WERI-Rb-1 (cell line): Measurements from ENCODE around the gene ADAMTSL5.

ENCODE experiments used
- DNase-seq: peaks from one replicate; pipeline ENCODE4 v3.0.0-alpha.2; 2020
- H3K27ac ChIP-seq: fragments of 250-450 bp; sonication (Bioruptor Pico); 2 replicates; pipeline ENCODE4 v1.5.1; 2020; ENCODE audit warnings: mild to moderate bottlenecking, moderate library complexity
- H3K27me3 ChIP-seq: fragments of 250-450 bp; sonication (Bioruptor Pico); 2 replicates; pipeline ENCODE4 v1.5.1; 2021; ENCODE audit warnings: mild to moderate bottlenecking, low read depth, moderate library complexity; ENCODE audit not compliant: insufficient read depth, severe bottlenecking
- H3K36me3 ChIP-seq: fragments of 250-450 bp; sonication (Bioruptor Pico); 2 replicates; pipeline ENCODE4 v1.5.1; 2020; ENCODE audit warnings: mild to moderate bottlenecking, moderate library complexity
- H3K4me3 ChIP-seq: 2 replicates; pipeline ENCODE4 v1.5.1; 2011; ENCODE audit warnings: low read depth, mild to moderate bottlenecking, control low read depth, low read length
- H3K9me3 ChIP-seq: fragments of 250-450 bp; sonication (Bioruptor Pico); 2 replicates; pipeline ENCODE4 v1.5.1; 2021; ENCODE audit warnings: mild to moderate bottlenecking, moderate library complexity; ENCODE audit not compliant: severe bottlenecking
- CTCF ChIP-seq: IDR thresholded peaks from 2 replicates; pipeline ENCODE4 v1.5.1; 2011; ENCODE audit warnings: low read depth, mild to moderate bottlenecking, control low read depth, inconsistent platforms, low read length

Gene ADAMTSL5

GRCh38 chr19:1495799-1496713 is 16.8 kb downstream of the ADAMTSL5 start:
- Histone ChIP-seq H3K36me3 (no peaks in the 10 kb centered on the region), H3K4me3 (no peak overlapping the region), H3K27ac (no peak overlapping the region), H3K27me3 (no peaks in the 10 kb centered on the region), H3K9me3 (peaks cover 8% of the 10 kb centered on the region)
- no peak for TF ChIP-seq CTCF
- no peak for DNase-seq

GRCh38 chr19:1495051-1495798 is 17.6 kb downstream of the ADAMTSL5 start:
- H3K4me3 ChIP-seq = no peak overlapping the region
- no peaks in the 10 kb centered on the region for H3K36me3 ChIP-seq
- DNase-seq = no peak
- no peaks in the 10 kb centered on the region for H3K27me3 ChIP-seq
- peaks cover 7% of the 10 kb centered on the region for H3K9me3 ChIP-seq
- no peak for TF ChIP-seq CTCF
- no peak overlapping the region for H3K27ac ChIP-seq

DNA sequence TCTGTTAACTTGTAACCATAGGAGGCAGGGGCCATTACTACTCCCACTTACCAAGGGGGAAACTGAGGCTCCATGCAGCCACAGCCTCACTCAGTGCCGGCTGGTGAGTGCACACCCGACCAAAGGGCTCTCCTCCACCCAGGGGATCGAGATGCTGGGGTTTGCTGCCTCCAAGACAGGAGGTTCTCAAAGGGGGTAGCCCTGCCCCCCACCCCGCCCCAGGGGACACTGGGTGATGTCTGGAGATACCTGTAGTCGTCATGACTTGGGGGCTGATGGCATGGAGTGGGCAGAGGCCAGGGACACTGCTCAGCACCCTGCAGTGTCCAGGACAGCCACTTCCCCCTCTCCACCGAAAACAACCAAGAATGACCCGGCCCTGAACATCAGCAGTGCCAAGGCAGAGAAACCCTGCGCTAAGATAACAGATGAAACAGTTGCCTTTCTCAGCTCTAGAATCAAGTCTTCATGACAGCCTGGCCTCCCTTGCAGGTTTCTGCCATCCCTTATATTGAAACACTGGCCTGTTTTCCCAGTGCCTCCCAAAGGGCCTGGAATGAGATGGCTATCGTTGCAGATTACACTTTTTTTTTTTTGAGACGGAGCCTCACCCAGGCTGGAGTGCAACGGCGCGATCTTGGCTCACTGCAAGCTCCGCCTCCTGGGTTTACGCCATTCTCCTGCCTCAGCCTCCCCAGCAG is 18.6 kb downstream of the ADAMTSL5 start:
- no peak for TF ChIP-seq CTCF
- H3K27ac ChIP-seq = peak overlapping the region; percentile 79
- H3K4me3 ChIP-seq = no peak overlapping the region
- no peaks in the 10 kb centered on the region for H3K9me3 ChIP-seq
- H3K36me3 ChIP-seq = no peaks in the 10 kb centered on the region
- no peaks in the 10 kb centered on the region for H3K27me3 ChIP-seq
- DNase-seq = no peak

- Histone ChIP-seq H3K36me3 (no peaks in the 10 kb centered on the region), H3K27ac (peak overlapping the region; percentile 79), H3K27me3 (no peaks in the 10 kb centered on the region), H3K9me3 (no peaks in the 10 kb centered on the region), H3K4me3 (peak overlapping the region; percentile 25; the same call in 1 of the 2 replicates)
- DNase-seq = no peak
- no peak for TF ChIP-seq CTCF
Observed at GRCh38 chr19:1492474-1493006, 20.3 kb downstream of the ADAMTSL5 start.

DNA sequence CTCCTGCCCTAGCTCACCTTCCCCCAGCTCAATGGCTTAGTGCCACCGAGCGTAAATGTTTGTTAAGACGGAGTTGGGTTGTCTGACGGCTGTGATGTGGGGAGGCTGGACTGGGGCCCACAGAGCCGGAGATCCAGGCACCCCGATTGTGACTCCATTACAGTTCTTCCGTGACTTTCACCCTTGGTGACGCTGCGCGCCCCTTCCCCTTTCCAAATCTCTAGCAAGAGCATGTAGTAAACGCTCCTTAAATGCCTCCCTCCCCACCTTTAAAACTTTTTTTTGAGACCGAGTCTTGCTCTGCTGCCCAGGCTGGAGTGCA is 21.0 kb downstream of the ADAMTSL5 start:
- no peak for TF ChIP-seq CTCF
- Histone ChIP-seq H3K36me3 (no peaks in the 10 kb centered on the region), H3K27ac (peak overlapping the region; percentile 79), H3K27me3 (no peaks in the 10 kb centered on the region), H3K4me3 (peak overlapping the region; percentile 72), H3K9me3 (no peaks in the 10 kb centered on the region)
- no peak for DNase-seq
